ENCODE data around the gene PLEKHA6. TPM values are rescaled to one million over a fixed set of nuclear protein-coding genes. Genes with fewer than 3 reads are reported as not detected.

Gene PLEKHA6
- total and polyA plus RNA-seq, 10 donors, result 0.47 to 6.5 (median 2.7) TPM

DNA sequence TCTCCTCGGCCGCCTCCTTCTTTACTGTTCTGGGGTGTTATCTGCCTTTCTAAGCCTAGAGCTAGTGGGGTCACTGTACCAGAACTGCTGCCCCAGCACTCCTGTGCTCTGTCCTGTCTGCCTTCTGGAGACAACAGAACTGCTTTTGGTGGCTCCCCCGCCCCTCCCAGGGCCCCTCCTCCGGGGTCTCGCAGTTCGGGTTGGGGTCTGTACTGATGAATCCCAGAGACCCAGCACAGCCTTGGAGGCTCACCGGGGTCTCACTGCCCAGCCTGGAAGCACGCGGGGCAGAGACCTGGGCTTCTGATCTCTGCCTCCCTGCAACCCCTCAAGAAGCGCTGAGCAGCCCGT is 3.2 kb upstream of the PLEKHA6 start:
- intact Hi-C loops (cut with DNase I; ENCODE audit: low total_unique reads), result loop anchor here (5.0 to 10.0 kb wide), 4 partner anchors 108 to 498 kb away; partner anchors contain the start of genes GOLT1A and SNRPE
- no peaks in the 10 kb centered on the region for H3K9me3 ChIP-seq
- H3K4me1 ChIP-seq, result peaks cover 8 to 56% (median 31%) of the 10 kb centered on the region in 6 donors
- peak overlapping the region in 5 of 8 donors; percentile 31 to 61 (median 49) for H3K27ac ChIP-seq
- no peaks in the 10 kb centered on the region for H3K36me3 ChIP-seq
- H3K4me3 ChIP-seq, result peak overlapping the region in 7 of 8 donors; percentile 14 to 65 (median 35)
- peaks cover 0 to 51% (median 3%) of the 10 kb centered on the region in 7 donors for H3K27me3 ChIP-seq (replicated peaks in 1 of 7)
- WGBS, 5 donors, result 48 to 56% (median 54%) methylated on average over 9 to 11 of the region's 11 CpGs
- TF ChIP-seq POLR2AphosphoS5 (IDR thresholded peaks at IDR 0.05) (no peak), POLR2A (IDR thresholded peaks at IDR 0.05) (no peak)
- TF ChIP-seq, protein P1, sequence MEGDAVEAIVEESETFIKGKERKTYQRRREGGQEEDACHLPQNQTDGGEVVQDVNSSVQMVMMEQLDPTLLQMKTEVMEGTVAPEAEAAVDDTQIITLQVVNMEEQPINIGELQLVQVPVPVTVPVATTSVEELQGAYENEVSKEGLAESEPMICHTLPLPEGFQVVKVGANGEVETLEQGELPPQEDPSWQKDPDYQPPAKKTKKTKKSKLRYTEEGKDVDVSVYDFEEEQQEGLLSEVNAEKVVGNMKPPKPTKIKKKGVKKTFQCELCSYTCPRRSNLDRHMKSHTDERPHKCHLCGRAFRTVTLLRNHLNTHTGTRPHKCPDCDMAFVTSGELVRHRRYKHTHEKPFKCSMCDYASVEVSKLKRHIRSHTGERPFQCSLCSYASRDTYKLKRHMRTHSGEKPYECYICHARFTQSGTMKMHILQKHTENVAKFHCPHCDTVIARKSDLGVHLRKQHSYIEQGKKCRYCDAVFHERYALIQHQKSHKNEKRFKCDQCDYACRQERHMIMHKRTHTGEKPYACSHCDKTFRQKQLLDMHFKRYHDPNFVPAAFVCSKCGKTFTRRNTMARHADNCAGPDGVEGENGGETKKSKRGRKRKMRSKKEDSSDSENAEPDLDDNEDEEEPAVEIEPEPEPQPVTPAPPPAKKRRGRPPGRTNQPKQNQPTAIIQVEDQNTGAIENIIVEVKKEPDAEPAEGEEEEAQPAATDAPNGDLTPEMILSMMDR (IDR thresholded peaks at IDR 0.05 in 8 of 11, conservative IDR thresholded peaks at IDR 0.05 in 3 of 11), result no peak
- DNase-seq, result no peak

DNA sequence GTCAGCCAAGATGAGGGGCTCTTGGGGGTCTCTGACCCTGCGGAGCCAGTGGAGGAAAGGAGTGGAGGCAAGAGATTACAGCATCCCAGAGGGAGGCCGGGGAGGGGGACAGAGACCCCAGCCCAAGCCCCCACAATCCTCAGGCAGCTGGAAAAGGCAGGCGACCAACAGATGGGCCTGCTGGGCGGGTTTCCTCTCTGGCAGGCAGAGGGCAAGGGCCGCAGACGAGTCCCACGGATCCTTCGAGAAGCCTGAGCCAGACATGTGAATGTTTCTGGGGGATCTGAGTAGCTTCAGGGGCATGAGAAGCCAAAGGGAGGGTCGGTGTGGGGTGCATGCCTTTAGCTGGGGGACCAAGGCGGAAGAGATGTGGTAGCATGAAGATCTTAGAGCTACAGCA is 2.1 kb upstream of the PLEKHA6 start:
- no peaks in the 10 kb centered on the region for H3K36me3 ChIP-seq
- H3K27ac ChIP-seq, result no peak overlapping the region
- H3K4me3 ChIP-seq, result no peak overlapping the region
- H3K9me3 ChIP-seq, result no peaks in the 10 kb centered on the region
- peaks cover 8 to 63% (median 31%) of the 10 kb centered on the region in 6 donors for H3K4me1 ChIP-seq
- peaks cover 0 to 54% (median 3%) of the 10 kb centered on the region in 7 donors for H3K27me3 ChIP-seq (replicated peaks in 1 of 7)
- 71 to 87% (median 74%) methylated on average over 10 of the region's 10 CpGs for WGBS, 5 donors
- DNase-seq, result no peak
- TF ChIP-seq POLR2AphosphoS5 (IDR thresholded peaks at IDR 0.05) (no peak), POLR2A (IDR thresholded peaks at IDR 0.05) (no peak)
- TF ChIP-seq, protein P1 (IDR thresholded peaks at IDR 0.05 in 8 of 11, conservative IDR thresholded peaks at IDR 0.05 in 3 of 11), result no peak
- intact Hi-C loops (cut with DNase I; ENCODE audit: low total_unique reads), result loop anchor here (5.0 to 10.0 kb wide), 4 partner anchors 107 to 497 kb away; partner anchors contain the start of genes GOLT1A and SNRPE

DNA sequence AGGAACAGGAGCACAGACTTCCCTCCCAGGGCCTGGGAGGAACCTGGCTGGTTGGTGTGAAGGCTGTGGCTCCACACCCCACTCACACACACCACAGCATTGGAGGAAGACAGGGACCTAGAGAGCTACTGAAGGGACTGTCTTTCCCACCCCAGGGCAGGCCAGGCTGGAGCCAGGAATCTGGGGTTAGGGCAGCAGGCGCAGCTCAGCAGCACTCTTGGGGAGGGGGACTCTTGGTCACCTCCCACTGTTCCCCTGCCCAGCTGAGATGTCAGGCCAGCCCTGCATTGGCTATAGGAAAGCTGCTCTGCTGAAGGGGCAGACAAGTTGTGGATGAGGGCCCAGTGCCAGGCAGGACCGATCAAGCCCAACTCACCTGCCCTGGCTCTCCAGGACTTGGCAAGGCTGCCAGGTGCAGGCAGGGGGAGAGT is 1.6 kb upstream of the PLEKHA6 start:
- no peak for TF ChIP-seq POLR2AphosphoS5 (IDR thresholded peaks at IDR 0.05)
- 38 to 55% (median 50%) methylated on average over 2 of the region's 2 CpGs for WGBS, 5 donors
- Histone ChIP-seq H3K27me3 (replicated peaks in 1 of 7) (peaks cover 0 to 50% (median 3%) of the 10 kb centered on the region in 7 donors), H3K4me1 (peaks cover 8 to 63% (median 31%) of the 10 kb centered on the region in 6 donors), H3K9me3 (no peaks in the 10 kb centered on the region), H3K4me3 (no peak overlapping the region), H3K36me3 (no peaks in the 10 kb centered on the region), H3K27ac (no peak overlapping the region)
- DNase-seq, result no peak
- intact Hi-C loops (cut with DNase I; ENCODE audit: low total_unique reads), result loop anchor here (5.0 to 10.0 kb wide), 4 partner anchors 107 to 497 kb away; partner anchors contain the start of genes GOLT1A and SNRPE

DNA sequence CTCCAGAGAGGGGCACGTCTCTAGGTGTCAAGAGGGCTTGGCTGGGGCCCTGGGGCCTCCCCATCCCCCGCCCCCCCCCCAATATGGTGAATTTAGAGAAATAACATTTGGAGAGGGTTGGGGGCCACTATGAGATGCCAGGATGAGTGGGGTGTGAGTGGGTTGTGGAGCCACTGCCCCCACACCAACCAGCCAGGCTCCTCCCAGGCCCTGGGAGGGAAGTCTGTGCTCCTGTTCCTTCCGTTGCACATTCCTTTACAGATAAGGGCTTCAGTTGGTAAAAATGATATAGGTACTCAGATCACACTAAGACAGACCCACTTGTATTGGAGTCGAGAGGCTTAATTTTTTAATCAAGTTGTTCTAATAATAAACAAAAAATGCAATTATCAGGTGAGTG is 585 bp upstream of the PLEKHA6 start:
- TF ChIP-seq, protein P1 (IDR thresholded peaks at IDR 0.05 in 8 of 11, conservative IDR thresholded peaks at IDR 0.05 in 3 of 11), result no peak
- TF ChIP-seq POLR2A (IDR thresholded peaks at IDR 0.05) (no peak), POLR2AphosphoS5 (IDR thresholded peaks at IDR 0.05) (no peak)
- intact Hi-C loops (cut with DNase I; ENCODE audit: low total_unique reads), result loop anchor here (5.0 to 10.0 kb wide), 4 partner anchors 106 to 496 kb away; partner anchors contain the start of genes GOLT1A and SNRPE
- H3K9me3 ChIP-seq, result no peaks in the 10 kb centered on the region
- no peak overlapping the region for H3K4me3 ChIP-seq
- peaks cover 8 to 63% (median 31%) of the 10 kb centered on the region in 6 donors for H3K4me1 ChIP-seq
- peaks cover 0 to 44% (median 3%) of the 10 kb centered on the region in 7 donors for H3K27me3 ChIP-seq (replicated peaks in 1 of 7)
- H3K27ac ChIP-seq, result no peak overlapping the region
- H3K36me3 ChIP-seq, result no peaks in the 10 kb centered on the region
- DNase-seq, result no peak
- 31 to 53% (median 37%) methylated on average over 4 of the region's 4 CpGs for WGBS, 5 donors
